H9 (cell line): ENCODE measurements around the gene GALR3. TPM values are rescaled to one million over a fixed set of nuclear protein-coding genes. Genes with fewer than 3 reads are reported as not detected.

Experiments used
- DNase-seq: peaks from one replicate; pipeline ENCODE4 v3.0.0-alpha.2; 2017
- H2AFZ ChIP-seq: one replicate; pipeline ENCODE4 v1.6.1; 2013; ENCODE audit warnings: mild to moderate bottlenecking, low read length, control low read depth, moderate library complexity
- H2AK5ac ChIP-seq: 2 replicates; pipeline ENCODE4 v1.6.1; 2013; ENCODE audit warnings: low read length, control low read depth, mixed read lengths; ENCODE audit not compliant: insufficient read length
- H2BK120ac ChIP-seq: one replicate; pipeline ENCODE4 v1.6.1; 2013; ENCODE audit warnings: low read depth, mild to moderate bottlenecking, low read length, control low read depth, inconsistent platforms; ENCODE audit not compliant: poor library complexity, severe bottlenecking
- H2BK12ac ChIP-seq: 2 replicates; pipeline ENCODE4 v1.6.1; 2013; ENCODE audit warnings: low read length, control low read depth, mixed read lengths, low read depth; ENCODE audit not compliant: insufficient read length
- H2BK15ac ChIP-seq: 2 replicates; pipeline ENCODE4 v1.6.1; 2013; ENCODE audit warnings: low read depth, low read length, control low read depth
- H2BK20ac ChIP-seq: one replicate; pipeline ENCODE4 v1.6.1; 2013; ENCODE audit warnings: low read depth, mild to moderate bottlenecking, low read length, control low read depth, inconsistent platforms; ENCODE audit not compliant: poor library complexity, severe bottlenecking
- H2BK5ac ChIP-seq: 2 replicates; pipeline ENCODE4 v1.6.1; 2013; ENCODE audit warnings: low read length, control low read depth, mixed read lengths; ENCODE audit not compliant: insufficient read length
- H3K14ac ChIP-seq: 2 replicates; pipeline ENCODE4 v1.6.1; 2013; ENCODE audit warnings: low read length, control low read depth; ENCODE audit not compliant: insufficient read depth
- H3K18ac ChIP-seq: 2 replicates; pipeline ENCODE4 v1.6.1; 2013; ENCODE audit warnings: low read depth, mild to moderate bottlenecking, mixed read lengths, low read length, control low read depth; ENCODE audit not compliant: insufficient read length
- H3K23ac ChIP-seq: 2 replicates; pipeline ENCODE4 v1.6.1; 2013; ENCODE audit warnings: low read length, control low read depth, mixed read lengths, low read depth; ENCODE audit not compliant: insufficient read length
- H3K23me2 ChIP-seq: 2 replicates; pipeline ENCODE4 v1.6.1; 2013; ENCODE audit warnings: low read depth, mild to moderate bottlenecking, mixed read lengths, low read length, control low read depth; ENCODE audit not compliant: insufficient read length, poor library complexity, severe bottlenecking
- H3K27ac ChIP-seq: 2 replicates; pipeline ENCODE4 v1.5.1; 2013; ENCODE audit warnings: low read length, control low read depth, mixed read lengths, low read depth; ENCODE audit not compliant: insufficient read length
- H3K27me3 ChIP-seq: 2 replicates; pipeline ENCODE4 v1.6.1; 2013; ENCODE audit warnings: low read length, control low read depth, inconsistent platforms; ENCODE audit not compliant: insufficient read depth
- H3K4ac ChIP-seq: 2 replicates; pipeline ENCODE4 v1.6.1; 2013; ENCODE audit warnings: low read depth, mild to moderate bottlenecking, control low read depth, inconsistent platforms, low read length, moderate library complexity
- H3K4me1 ChIP-seq: 2 replicates; pipeline ENCODE4 v1.6.1; 2013; ENCODE audit warnings: low read length, control low read depth, inconsistent platforms; ENCODE audit not compliant: insufficient read depth
- H3K4me2 ChIP-seq: 2 replicates; pipeline ENCODE4 v1.6.1; 2013; ENCODE audit warnings: low read length, control low read depth, mixed read lengths; ENCODE audit not compliant: insufficient read length, insufficient read depth
- H3K56ac ChIP-seq: 2 replicates; pipeline ENCODE4 v1.6.1; 2013; ENCODE audit warnings: low read depth, mild to moderate bottlenecking, mixed read lengths, low read length, control low read depth; ENCODE audit not compliant: insufficient read length
- H3K79me1 ChIP-seq: 2 replicates; pipeline ENCODE4 v1.6.1; 2013; ENCODE audit warnings: low read depth, mild to moderate bottlenecking, moderate library complexity, low read length, control low read depth, inconsistent platforms; ENCODE audit not compliant: insufficient read depth, poor library complexity, severe bottlenecking
- H3K79me2 ChIP-seq: 2 replicates; pipeline ENCODE4 v1.6.1; 2013; ENCODE audit warnings: low read length, control low read depth, inconsistent platforms; ENCODE audit not compliant: insufficient read depth
- H3K9ac ChIP-seq: 2 replicates; pipeline ENCODE4 v1.6.1; 2013; ENCODE audit warnings: low read length, control low read depth, mixed read lengths; ENCODE audit not compliant: insufficient read length; ENCODE audit errors: extremely low read depth
- H3K9me3 ChIP-seq: one replicate; pipeline ENCODE4 v1.6.1; 2013; ENCODE audit warnings: low read depth, low read length, inconsistent platforms; ENCODE audit not compliant: control insufficient read depth
- H3T11ph ChIP-seq: one replicate; pipeline ENCODE4 v1.6.1; 2013; ENCODE audit warnings: mild to moderate bottlenecking, low read length, control low read depth, inconsistent platforms
- H4K20me1 ChIP-seq: one replicate; pipeline ENCODE4 v1.6.1; 2013; ENCODE audit not compliant: control insufficient read depth, insufficient read length, insufficient read depth
- H4K5ac ChIP-seq: 2 replicates; pipeline ENCODE4 v1.6.1; 2013; ENCODE audit warnings: low read depth, mild to moderate bottlenecking, mixed read lengths, low read length, control low read depth; ENCODE audit not compliant: insufficient read length
- H4K8ac ChIP-seq: replicated peaks from 2 replicates; pipeline ENCODE4 v1.6.1; 2013; ENCODE audit warnings: low read length, control low read depth, mixed read lengths, low read depth; ENCODE audit not compliant: insufficient read length
- H4K91ac ChIP-seq: 2 replicates; pipeline ENCODE4 v1.6.1; 2013; ENCODE audit warnings: low read depth, mild to moderate bottlenecking, moderate library complexity, mixed read lengths, low read length, control low read depth; ENCODE audit not compliant: insufficient read length
- H3K27ac Mint-ChIP-seq, 3 experiments: 2 replicates in 2 of 3; 3 replicates in 1 of 3; pipeline ENCODE4 v1.8.0; 2020 to 2021; ENCODE audit warnings: mixed read lengths in 3 of 3, mild to moderate bottlenecking in 1 of 3, moderate library complexity in 1 of 3
- H3K27me3 Mint-ChIP-seq: 2 replicates; pipeline ENCODE4 v1.8.0; 2021; ENCODE audit warnings: low read depth, mild to moderate bottlenecking, moderate library complexity, mixed read lengths
- H3K36me3 Mint-ChIP-seq, 3 experiments: 2 replicates in 2 of 3; 3 replicates in 1 of 3; pipeline ENCODE4 v1.8.0; 2020 to 2021; ENCODE audit warnings: low read depth in 3 of 3, mixed read lengths in 3 of 3; ENCODE audit not compliant: insufficient read depth in 1 of 3
- H3K4me1 Mint-ChIP-seq, 2 experiments: 2 replicates each; pipeline ENCODE4 v1.8.0; 2020; ENCODE audit warnings: mixed read lengths in 2 of 2
- H3K4me3 Mint-ChIP-seq, 2 experiments: 2 replicates in 1 of 2; 3 replicates in 1 of 2; pipeline ENCODE4 v1.8.0; 2020 to 2021; ENCODE audit warnings: mild to moderate bottlenecking in 2 of 2, mixed read lengths in 2 of 2, moderate library complexity in 1 of 2
- H3K9me3 Mint-ChIP-seq, 2 experiments: 2 replicates in 1 of 2; 3 replicates in 1 of 2; pipeline ENCODE4 v1.8.0; 2020; ENCODE audit warnings: mild to moderate bottlenecking in 2 of 2, mixed read lengths in 2 of 2, moderate library complexity in 1 of 2
- CTCF ChIP-seq: fragments of 200-600 bp; sonication (generic); conservative IDR thresholded peaks from 3 replicates; pipeline ENCODE4 v1.8.0; 2021; ENCODE audit warnings: antibody characterized with exemption, mild to moderate bottlenecking
- WGBS: extraction: QIAGEN DNeasy Blood & Tissue Kit; methylation state at CpG from one replicate; pipeline ENCODE4 v1.1.7; 2013; ENCODE audit warnings: missing lambda C conversion rate, low lambda C conversion rate, mixed read lengths; ENCODE audit not compliant: insufficient read length; ENCODE audit errors: extremely low coverage; 5-methylcytosine and 5-hydroxymethylcytosine counted together
- total RNA-seq: library from RNA; stranded (reverse); gene quantifications from 2 replicates; pipeline ENCODE4 v1.2.1, GENCODE V29; 2021

The GALR3 gene
- total RNA-seq, 1 experiment from 2014 or later: 0.59 TPM

GRCh38 chr22:37846433-37846832 is 23.3 kb downstream of the GALR3 start:
- H3T11ph ChIP-seq: no peak overlapping the region
- H2BK15ac ChIP-seq: no peak overlapping the region
- no peak overlapping the region for H4K91ac ChIP-seq
- no peak overlapping the region for H3K23ac ChIP-seq
- H3K27me3 ChIP-seq: 0 out of 2 replicates have a peak, but pooled peaks cover 2% of the 10 kb centered on the region
- H2AK5ac ChIP-seq: no peak overlapping the region
- H3K4me1 Mint-ChIP-seq: peaks cover 21 to 28% of the 10 kb centered on the region in 2 experiments
- H3K56ac ChIP-seq: no peak overlapping the region
- H3K14ac ChIP-seq: no peak overlapping the region
- H2BK12ac ChIP-seq: no peak overlapping the region
- no peaks in the 10 kb centered on the region for H4K20me1 ChIP-seq
- H3K79me1 ChIP-seq: peaks cover 15% of the 10 kb centered on the region
- H3K23me2 ChIP-seq: peaks cover 6% of the 10 kb centered on the region
- H2BK20ac ChIP-seq: no peak overlapping the region
- no peak overlapping the region for H3K27ac ChIP-seq
- H3K9me3 Mint-ChIP-seq: no peaks in the 10 kb centered on the region
- no peak overlapping the region for H3K9ac ChIP-seq
- no peaks in the 10 kb centered on the region for H3K9me3 ChIP-seq
- H3K4me1 ChIP-seq: no peaks in the 10 kb centered on the region
- peaks cover 16 to 26% (median 21%) of the 10 kb centered on the region in 3 experiments; a peak in 6 of 7 replicates for H3K36me3 Mint-ChIP-seq
- H3K4ac ChIP-seq: no peak overlapping the region
- no CpG with 5 or more reads among the region's 2 CpGs for WGBS
- TF ChIP-seq CTCF: no peak
- H3K27ac Mint-ChIP-seq: 0 out of 7 replicates have a peak overlapping the region, but pooled peaks of 1 of the 3 experiments have one; percentile 44
- no peak overlapping the region for H2BK5ac ChIP-seq
- H4K8ac ChIP-seq: no peak overlapping the region
- no peak overlapping the region for H3K4me3 Mint-ChIP-seq
- no peaks in the 10 kb centered on the region for H3K27me3 Mint-ChIP-seq
- H2BK120ac ChIP-seq: no peak overlapping the region
- no peak overlapping the region for H2AFZ ChIP-seq
- no peak overlapping the region for H4K5ac ChIP-seq
- DNase-seq: no peak
- H3K4me2 ChIP-seq: no peak overlapping the region
- no peak overlapping the region for H3K18ac ChIP-seq
- peaks cover 10% of the 10 kb centered on the region for H3K79me2 ChIP-seq
